Inferior parietal cortex (tissue), 1 donor: ENCODE data around the gene DENND6B.
A peak's percentile ranks its signal among the peaks of the same experiment; 100 is the strongest.
"Not testable (repeated sequence)": the region's sequence is repeated elsewhere in the genome, so short reads cannot be mapped to it uniquely, and the experiment has no call there.

Source experiments
- DNase-seq: peaks from one replicate; pipeline ENCODE4 v3.0.0-alpha.2; 2016; ENCODE audit errors: extremely low spot score

Gene DENND6B

DNA sequence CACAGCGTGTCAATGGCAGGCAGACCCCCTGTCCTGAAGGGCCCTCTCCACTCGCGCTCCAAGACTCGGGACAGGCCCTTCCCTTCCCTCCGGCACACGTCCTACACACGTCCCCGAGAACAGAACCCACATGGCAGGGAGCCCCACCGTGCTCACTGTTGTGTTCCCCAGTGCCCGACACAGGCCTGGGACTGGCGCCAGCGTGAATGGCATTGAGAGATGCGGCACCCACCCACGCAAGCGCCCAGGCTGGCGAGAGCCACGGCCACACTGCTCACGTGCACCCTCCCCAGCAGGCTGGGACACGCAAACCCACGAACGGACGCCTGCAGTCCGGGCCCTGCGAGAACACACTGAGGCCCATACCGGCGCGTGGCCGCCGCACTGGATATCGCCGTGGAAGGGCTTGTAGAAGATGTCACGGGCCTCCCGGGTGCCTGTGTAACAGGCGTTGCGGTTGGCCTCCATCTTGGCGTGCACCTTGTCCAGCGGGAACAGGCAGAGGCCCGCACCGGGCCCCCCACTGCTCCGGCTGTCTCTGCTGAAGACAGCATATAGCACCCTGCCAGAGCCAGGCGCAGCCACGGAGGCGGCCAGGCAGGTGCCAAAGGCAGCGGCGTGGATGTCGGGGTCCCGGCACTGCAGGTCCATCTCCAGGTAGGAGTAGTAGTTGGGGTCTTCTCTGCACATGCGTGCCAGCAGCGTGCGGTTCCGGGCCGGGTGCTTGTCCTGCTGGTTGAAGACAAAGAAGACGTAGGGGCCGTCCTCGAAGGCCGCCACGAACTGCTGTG lies 37.5 kb downstream of the DENND6B start:
- no peak for DNase-seq

DNA sequence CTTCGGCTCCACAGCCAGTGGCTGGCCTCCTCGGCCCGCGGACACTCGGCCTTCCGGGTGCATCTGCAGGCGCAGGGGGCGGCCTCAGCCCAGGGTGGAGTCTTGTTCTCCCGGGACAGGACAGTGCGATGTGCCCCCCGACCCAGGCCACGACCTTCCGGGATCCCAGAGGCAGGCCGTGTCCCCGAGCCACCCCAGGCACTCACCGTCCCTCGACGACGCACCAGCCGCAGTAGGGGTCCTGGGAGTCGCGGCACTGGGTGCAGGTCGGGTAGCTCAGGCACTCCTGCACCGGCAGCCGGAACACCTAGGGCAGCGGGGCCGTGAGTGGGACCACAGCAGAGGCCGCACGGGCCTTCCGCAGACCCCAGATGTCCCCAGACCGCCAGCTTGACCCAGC lies 39.1 kb downstream of the DENND6B start:
- DNase-seq, result no peak

DNA sequence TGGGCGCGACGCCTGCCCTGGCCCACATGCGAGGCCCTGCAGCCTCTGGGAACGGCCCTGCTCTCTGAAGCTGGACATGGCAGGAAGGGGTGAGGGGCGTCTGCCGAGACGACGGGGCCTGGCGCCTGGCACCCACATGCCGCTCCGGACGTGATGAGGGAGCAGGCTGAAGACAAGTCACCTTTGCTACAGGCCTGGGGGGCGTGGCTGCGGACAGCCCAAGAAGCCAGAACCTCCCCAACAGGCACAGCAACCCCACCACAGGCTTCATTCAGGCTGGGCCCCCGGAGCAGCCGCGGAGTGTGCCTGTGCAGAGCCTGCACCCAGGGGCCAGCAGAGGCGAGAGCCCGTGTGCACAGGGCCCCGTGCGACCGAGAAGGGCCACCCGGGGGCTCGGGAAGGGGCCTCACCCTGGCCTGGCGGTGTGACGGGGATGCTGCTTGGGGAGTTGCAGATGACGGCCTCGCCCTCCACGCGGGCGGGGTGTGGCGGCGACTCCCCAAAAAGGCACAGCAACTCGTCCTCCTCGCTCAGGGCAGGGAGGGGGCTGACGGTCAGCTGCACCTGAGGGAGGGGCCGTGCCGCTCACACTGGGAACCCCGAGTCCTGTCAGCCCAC lies 40.0 kb downstream of the DENND6B start:
- DNase-seq, result no peak

DNA sequence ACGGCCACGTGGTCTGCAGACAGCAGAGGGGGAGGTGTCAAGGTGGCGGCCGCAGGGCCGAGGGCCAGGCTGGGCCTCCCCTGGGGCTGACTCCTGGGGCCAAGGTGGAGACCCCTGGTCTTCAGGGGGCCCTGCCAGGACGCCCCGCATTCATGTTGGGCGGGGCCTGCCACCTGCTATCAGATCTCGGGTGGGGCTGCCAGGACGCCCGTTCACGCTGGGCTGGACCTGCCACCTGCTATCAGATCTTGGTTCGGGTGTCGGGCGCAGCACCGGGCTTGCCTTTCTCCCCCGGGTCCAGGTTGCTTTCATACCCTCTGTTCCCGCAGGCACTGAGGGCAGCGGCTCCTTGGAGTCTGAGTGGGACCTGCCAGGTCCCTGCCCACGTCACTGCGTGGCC lies 40.5 kb downstream of the DENND6B start:
- no peak for DNase-seq

DNA sequence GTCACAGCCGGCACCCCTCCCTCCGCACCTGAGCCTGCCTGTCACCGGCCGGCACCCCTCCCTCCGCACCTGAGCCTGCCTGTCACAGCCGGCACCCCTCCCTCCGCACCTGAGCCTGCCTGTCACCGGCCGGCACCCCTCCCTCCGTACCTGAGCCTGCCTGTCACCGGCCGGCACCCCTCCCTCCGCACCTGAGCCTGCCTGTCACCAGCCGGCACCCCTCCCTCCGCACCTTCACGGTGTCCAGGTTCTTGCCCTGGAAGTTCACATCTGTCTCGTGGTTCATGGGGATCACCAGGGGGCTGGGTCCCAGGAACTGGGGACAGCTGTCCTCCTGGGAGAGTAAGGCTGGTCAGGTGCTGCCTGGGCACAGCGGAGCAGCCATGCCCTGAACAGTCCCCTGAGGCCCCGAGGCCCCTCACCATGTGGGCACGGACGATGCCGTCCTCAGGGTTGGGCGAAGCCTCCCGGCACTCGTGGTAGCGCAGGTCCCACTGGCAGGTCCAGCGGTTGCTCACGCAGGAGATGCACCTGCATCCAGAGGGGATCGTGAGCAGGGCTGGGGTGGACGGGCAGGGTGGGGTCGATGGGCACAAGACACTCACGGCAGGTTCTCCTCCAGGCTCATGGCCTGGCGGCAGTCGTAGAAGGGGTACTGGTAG lies 41.1 kb downstream of the DENND6B start:
- DNase-seq, result no peak

DNA sequence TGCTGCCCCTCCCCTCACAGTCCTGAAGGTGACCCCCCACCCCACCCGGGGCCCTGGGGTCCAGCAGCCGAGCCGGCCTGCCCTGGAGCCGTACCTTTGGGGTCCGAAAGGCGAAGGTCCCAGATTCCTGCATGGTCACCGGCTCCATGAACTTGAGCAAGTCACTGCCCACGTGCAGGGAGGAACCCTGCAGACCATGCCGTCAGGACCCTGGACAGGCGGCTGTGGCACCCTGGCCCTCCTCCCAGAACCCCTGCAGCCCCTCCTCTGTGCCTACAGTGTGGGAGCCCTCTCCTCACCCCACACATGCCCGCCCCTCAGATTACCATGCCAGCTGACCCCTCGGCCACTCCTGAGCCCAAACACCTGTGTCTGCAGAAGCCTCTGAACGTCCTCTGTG lies 42.3 kb downstream of the DENND6B start:
- DNase-seq, result no peak

DNA sequence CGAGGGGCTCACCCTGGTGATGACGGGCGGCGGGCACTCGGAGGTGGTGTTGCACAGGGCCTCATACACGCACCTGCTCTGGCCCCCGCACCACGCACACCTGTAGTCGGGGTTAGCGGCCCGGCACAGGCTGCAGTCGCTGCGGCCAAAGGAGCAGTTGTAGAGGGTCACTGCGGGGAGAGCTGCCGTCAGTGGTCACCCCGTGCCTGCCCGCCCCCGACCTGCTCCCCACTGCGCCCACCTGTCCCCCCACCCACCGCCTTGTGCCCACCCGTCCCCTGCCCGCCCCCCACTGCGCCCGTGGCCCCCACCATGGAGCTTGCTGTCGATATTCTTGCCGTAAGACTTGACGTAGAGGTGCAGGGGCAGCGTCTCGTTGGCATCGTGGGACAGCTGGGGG lies 43.0 kb downstream of the DENND6B start:
- DNase-seq, result no peak

DNA sequence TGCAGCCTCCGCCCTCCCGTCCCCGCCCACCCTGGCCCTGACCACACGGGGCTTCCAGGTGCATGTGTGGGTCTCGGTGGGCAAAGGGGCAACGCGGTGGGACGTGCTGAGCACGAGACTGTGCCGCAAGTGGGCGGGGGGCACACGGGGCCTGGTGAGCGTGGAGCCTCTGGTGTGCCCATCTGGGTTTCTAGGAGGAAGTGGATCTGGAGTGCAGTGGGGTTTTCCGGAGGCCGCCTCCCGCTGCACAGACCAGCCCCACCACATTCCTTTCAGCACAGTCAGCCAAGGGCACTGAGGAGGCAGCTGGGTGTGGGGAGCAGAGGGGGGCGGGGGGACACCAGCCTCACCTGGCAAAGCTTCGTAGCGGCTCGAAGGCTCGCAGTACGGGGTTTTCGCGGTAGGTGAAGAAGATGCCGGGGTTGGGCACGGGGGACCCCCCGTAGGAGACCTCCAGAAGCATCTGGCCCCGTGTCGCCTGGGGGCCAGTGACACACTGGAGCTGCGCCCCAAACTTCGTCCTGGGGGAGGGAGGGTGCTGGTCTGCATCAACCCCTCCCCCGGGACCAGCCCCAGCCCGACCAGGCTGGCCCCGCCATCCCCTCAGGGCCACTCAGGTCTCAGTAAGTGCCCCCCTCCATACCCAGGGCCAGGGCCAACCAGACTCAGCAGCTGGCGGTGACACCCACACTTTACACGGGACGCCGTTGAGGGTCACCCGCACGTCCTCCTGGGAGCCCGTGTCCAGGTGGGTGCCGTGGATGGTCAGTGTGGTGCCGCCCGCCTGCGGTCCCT lies 44.3 kb downstream of the DENND6B start:
- no peak for DNase-seq

DNA sequence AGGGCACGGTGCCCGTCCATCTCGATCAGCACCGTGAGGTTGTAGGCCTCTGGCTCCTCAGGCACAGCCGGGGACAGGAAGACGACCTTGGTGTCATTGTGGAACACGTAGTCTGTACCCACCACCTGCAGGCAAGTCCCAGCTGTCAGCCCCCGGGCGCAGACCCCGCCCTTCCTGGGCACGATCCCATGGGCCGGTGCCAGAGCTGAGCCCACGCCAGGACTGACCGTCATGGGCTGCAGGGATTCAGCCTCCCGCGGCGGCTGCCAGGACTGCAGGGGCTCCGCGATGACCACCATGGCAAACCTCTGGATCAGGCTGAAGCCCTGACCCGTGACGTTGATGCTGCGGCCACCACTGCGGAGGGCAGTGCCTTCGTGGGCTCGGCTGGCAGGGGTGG lies 44.9 kb downstream of the DENND6B start:
- DNase-seq, result no peak

DNA sequence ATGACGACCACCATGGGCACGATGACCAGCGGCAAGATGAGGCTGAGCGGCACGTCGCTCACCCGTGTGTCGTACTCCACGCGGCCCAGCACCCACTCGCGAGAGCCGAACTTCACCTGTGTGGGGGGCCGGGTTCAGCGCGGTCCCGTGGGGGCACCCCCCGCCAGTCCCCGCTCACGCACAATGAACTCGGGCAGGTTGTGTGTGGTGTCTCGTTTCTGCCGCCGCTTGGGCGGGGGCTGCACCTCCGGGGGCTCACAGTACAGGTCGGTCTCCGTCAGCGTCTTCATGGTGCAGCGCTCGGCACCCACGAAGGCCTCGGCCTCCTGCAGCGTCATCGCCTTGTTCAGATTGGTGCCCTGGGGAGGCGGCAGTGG lies 45.4 kb downstream of the DENND6B start:
- DNase-seq, result no peak

DNA sequence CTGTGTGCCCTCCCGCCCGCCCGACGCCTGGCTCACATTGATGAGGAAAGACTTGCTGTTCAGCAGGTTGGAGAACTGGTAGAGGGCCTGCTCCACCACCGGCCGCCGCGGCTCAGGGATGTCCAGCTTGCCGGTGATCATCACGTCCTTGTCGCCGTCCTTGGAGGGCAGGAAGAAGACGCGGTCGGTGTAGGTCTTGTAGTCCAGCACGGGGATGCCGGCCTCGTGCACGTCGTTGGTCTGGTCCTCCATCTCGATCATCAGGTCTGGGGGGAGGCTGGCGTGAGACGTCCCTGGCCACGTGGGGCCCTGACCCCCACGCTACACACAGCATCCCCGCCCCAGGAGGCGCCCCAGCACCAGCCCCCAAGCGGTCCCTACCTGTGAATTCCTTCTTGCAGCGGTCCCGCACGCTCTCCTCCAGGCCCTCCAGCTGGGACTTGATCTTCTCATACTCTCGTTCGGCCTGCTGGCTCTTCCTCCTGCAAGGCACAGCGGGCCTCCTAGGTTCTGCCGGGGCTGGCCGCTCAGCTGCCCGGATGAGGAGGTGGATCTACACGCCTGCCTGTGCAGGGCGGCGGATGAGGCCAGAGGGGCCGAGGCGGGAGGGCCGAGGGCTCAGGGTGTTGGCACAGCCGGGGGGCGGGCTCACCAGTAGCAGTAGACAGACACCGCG lies 46.0 kb downstream of the DENND6B start:
- no peak for DNase-seq

DNA sequence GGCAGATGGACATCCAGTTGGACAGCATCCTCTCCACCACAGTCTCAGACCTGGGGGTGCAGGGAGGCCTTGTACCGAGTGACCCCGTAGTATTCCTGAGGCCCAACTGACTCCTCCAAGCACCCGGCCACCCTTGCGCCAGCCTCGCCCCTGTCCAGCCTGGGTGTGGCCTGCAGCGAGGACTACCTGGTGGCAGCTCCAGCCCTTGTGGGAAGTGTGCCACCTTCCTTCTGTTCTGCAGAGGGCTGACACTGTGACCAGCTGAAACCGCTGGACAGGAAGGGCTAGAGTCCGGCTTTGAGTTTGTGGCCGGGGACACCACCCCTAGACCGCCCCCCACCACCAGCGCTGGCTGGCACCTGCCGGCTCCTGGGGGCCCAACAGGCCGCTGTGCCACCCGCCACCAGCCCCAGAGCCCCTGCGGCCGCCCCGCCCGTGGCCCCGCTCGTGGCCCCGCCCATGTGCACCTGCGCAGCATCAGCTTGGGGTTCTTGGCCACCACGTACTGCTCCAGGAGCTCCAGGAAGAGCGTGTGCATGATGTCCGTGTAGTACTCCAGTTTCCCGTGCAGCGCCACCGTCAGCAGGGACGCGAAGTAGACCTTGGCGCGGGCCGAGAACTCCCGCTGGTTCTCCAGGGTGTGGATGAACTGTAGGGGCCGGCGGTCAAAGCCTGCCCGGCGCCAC lies 46.6 kb downstream of the DENND6B start:
- DNase-seq, result no peak

DNA sequence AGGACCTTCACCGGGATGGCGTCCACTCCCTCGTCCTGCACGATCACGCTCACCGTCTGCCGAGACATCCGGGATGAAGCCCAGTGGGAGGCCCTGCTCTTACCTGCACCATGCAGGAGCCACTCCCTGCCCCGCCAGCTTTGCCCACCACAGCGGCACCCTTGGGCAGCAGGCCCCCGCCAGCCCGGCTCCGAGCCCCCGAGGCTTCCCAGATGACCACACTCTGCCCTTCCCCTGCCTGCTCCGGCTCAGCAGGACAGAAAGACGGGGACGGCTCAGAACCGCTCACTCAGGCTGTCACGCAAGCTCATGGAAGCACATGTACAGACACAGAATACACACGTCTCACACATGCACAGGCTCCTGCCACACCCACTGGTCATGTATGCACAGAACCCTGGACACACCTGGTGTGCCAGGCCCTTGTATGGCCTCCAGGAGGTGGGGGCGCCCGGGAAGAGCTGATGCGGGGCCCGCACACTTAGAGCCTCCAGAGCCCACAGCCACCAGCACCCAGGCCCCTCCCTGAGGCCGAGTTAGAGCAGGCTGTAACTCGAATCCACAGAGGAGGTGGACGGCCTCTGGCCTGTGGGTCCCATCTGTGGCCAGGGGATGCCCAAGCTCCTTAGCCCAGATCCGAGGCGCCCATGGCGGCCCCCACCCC lies 47.7 kb downstream of the DENND6B start:
- no peak for DNase-seq

DNA sequence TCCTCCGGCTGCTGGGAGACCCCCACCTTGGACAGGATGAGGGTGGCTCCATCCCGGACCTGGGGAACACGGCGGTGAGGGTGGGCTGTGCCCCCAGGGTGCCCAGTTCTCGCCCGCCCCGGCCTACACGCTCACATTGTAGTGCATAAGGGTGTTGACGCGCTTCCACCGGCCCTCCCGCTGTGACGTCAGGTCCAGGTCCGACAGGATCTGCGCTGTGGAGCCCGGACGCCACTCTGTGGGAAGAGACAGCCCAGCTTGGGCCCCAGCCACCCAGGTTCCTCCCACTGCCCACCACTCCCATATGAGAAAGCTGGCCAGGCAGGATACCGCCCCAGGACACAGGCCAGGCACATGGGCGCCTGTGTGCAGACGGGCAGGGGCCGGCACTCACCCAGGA lies 48.4 kb downstream of the DENND6B start:
- DNase-seq, result no peak

DNA sequence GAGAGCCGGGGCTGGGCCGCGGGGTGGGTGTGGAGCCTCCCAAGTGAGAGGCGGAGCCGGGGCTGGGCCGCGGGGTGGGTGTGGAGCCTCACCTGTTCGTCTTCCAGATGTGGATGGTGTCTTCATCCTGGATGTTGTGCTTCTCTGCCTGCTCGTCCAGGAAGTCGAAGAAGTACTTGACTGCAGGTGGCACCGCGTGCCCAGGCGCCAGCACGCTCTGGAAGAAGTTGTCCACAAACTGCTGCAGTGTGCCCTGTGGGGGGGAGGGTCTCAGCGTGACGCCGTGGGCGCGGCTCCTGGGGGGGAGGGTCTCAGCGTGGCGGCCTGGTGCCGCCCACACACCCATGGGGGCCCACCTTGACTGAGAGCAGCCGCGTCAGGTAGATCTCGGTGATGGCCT lies 49.1 kb downstream of the DENND6B start:
- no peak for DNase-seq

DNA sequence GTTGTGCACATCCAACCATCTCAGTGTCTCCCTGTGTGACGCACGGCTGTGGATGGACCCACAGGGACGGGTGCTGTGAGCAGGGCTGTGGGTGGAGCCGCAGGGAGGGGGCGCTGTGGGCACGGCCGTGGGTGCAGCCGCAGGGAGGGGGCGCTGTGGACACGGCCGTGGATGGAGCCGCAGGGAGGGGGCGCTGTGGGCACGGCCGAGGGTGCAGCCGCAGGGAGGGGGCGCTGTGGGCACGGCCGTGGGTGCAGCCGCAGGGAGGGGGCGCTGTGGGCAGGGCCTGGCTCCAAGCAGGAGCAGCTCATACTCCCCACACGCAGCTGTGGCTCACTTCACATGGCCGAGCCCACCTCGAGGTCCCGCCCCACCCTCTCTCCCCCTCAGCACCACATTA lies 50.7 kb downstream of the DENND6B start:
- peak; percentile 77 for DNase-seq

DNA sequence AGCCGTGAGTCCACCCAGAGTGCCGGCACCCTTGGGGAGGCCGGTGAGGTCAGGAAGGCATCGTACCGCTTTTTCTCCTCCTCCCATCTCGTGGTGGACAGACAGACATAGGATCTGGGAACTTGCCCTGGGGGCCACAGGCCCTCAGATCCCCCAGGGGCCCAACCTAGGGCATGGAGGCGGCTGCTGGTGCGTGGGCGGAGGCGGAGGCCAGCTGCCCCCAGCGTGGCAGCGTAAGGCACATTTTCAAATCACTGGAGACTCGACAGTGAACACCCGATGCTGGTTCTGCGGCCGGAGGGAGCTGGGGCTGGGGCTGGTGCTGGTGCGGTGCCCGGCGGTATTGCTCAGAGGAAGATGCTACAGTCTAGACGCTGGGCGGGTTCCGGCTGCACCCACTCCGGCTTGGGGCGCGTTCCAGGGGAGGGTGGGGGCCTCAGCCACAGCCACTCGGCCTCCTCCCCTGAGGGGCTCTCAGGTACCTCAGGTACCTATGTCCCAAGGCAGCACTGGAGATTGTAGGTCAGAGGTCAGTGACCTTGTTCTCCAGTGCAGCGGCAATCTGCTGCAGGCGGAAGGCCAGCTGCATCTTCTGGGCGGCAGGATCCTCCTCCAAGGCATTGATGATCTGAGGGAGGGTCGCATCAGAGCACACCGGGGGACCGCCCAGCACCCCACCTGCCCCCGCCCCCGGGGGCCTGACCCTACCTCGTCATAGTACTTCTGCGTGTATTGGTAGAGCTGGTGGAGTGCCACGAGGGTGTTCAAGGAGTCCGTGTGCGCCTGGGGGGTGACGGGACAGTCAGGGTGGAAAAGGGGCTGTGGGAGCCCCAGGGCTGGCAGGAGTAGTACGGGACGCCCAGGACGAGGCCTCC lies 51.4 kb downstream of the DENND6B start:
- DNase-seq, result no peak

DNA sequence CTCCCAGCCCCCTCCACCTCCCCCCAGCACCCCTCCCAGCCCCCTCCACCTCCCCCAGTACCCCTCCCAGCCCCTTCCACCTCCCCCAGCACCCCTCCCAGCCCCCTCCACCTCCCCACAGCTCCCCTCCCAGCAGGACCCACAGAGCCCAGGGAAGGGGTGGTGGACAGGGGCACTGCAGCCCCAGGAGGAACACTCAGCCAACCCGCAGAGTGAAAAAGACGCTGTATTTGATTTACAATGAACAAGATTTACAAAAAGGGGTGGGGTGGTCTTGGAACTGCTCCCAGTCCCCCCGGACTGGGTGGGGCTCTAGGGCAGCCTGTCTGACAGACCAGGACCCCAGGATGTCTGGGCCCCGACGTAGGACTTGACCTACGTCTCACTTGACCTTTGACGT lies 52.0 kb downstream of the DENND6B start:
- no peak for DNase-seq

DNA sequence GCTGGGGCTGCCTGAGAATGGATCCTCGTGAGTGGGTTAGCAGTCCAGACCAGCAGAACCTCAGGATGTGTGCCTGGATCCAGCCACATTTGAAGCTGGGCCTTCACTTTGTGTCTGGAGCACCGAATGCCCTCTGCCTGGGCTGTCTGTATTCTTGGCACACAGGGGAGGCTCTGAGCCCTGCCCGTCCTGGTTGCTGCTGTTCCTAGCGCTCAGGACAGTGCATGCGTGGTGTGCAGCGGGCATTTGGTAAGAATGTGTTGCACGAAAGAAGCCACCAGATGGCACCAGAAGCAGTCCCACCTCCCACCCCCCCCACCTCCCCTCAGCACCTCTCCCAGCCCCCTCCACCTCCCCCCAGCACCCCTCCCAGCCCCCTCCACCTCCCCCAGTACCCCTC lies 52.5 kb downstream of the DENND6B start:
- peak; percentile 40 for DNase-seq

DNA sequence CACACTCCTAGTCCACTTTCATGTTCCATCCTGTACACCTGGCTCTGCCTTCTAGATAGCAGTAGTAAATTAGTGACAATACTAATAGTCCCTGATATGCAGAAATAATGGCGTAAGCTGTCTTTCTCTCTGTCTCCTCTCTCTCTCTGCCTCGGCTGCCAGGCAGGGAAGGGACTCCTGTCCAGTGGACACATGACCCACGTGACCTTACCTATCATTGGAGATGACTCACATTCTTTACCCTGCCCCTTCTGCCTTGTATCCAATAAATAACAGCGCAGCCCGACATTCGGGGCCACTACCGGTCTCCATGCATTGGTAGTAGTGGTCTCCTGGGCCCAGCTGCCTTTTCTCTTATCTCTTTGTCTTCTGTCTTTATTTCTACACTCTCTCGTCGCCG lies 53.0 kb downstream of the DENND6B start:
- not testable (repeated sequence) for DNase-seq
